Progenitor cell of endocrine pancreas (in vitro differentiated cells): Measurements from ENCODE around the gene CBL. TPM values are rescaled to one million over a fixed set of nuclear protein-coding genes. Genes with fewer than 3 reads are reported as not detected.

Experiments used
- DNase-seq: peaks from one replicate; pipeline ENCODE4 v3.0.0; 2021; ENCODE audit warnings: low spot score; ENCODE audit not compliant: unreplicated experiment
- H3K27ac Mint-ChIP-seq: 2 replicates; pipeline ENCODE4 v1.8.0; 2021; ENCODE audit warnings: mild to moderate bottlenecking, moderate library complexity, mixed read lengths
- H3K27me3 Mint-ChIP-seq: 2 replicates; pipeline ENCODE4 v1.8.0; 2021; ENCODE audit warnings: mixed read lengths
- H3K36me3 Mint-ChIP-seq: 2 replicates; pipeline ENCODE4 v1.8.0; 2022; ENCODE audit warnings: mixed read lengths; ENCODE audit not compliant: insufficient read depth
- H3K4me1 Mint-ChIP-seq: 2 replicates; pipeline ENCODE4 v1.8.0; 2021; ENCODE audit warnings: low read depth, mixed read lengths
- H3K4me3 Mint-ChIP-seq: 2 replicates; pipeline ENCODE4 v1.8.0; 2021; ENCODE audit warnings: low read depth, mild to moderate bottlenecking, moderate library complexity, mixed read lengths
- H3K9me3 Mint-ChIP-seq: 2 replicates; pipeline ENCODE4 v1.8.0; 2021; ENCODE audit warnings: low read depth, mixed read lengths
- CTCF ChIP-seq: fragments of 200-600 bp; sonication (generic); IDR thresholded peaks from one replicate; pipeline ENCODE4 v1.5.0; 2021; ENCODE audit warnings: antibody characterized with exemption, mild to moderate bottlenecking; ENCODE audit not compliant: unreplicated experiment
- total RNA-seq: library from RNA; stranded (reverse); gene quantifications from 2 replicates; pipeline ENCODE4 v1.2.1, GENCODE V29; 2021

The CBL gene
- total RNA-seq, 1 donor from 2014 or later: 26.4 TPM

DNA sequence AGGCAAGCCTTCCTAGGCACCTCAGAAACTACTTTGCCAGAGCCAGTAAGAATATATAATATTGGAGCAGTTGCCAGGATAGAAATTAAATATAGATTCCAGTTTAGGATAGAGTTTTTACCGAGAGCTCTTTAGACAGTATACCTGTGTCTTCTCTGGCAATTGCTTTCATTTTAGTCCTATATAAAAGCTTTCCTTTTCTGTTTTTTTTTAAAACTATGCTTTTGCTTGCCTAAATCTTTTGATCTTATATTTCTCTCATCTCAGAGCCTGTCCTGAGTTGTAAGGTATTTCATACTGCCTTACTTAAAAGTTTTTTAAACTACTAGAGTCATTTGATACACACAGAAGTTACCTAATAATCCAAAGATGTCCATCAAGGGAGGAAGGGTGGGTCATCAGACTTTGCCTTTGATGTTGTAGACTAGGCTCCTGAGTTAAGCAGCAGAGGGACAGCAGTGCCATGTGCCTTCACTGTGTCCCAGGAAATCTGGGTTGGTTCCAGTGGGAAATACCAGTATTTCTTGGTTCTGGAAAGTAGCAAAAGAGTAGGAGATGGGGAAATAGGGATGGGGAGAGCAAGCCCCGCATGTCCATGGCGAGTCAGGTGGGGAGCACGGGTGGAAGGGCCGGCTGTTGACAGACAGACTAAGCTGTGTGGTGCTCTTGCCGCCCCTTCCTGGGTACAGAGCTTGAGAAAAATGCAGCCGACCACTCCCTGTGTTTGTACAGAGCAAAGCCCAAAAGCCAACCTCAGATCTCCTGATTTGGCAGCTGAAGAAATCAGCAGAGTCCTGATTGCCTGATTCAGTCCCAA lies 99.6 kb downstream of the CBL start:
- H3K27ac Mint-ChIP-seq: peak overlapping the region; percentile 60
- no peaks in the 10 kb centered on the region for H3K27me3 Mint-ChIP-seq
- H3K4me1 Mint-ChIP-seq: no peaks in the 10 kb centered on the region
- H3K36me3 Mint-ChIP-seq: peaks cover 12% of the 10 kb centered on the region
- no peak for TF ChIP-seq CTCF
- H3K4me3 Mint-ChIP-seq: no peak overlapping the region
- no peaks in the 10 kb centered on the region for H3K9me3 Mint-ChIP-seq
- no peak for DNase-seq

- Mint-ChIP-seq H3K27ac (no peak overlapping the region), H3K4me1 (no peaks in the 10 kb centered on the region), H3K36me3 (peaks cover 7% of the 10 kb centered on the region), H3K9me3 (no peaks in the 10 kb centered on the region), H3K4me3 (no peak overlapping the region), H3K27me3 (no peaks in the 10 kb centered on the region)
- DNase-seq: no peak
- TF ChIP-seq CTCF: no peak
Measured at GRCh38 chr11:119306373-119306890, 100.3 kb downstream of the CBL start.

GRCh38 chr11:119307219-119307618 lies 101.1 kb downstream of the CBL start:
- peaks cover 5% of the 10 kb centered on the region for H3K36me3 Mint-ChIP-seq
- no peak for TF ChIP-seq CTCF
- no peak overlapping the region for H3K27ac Mint-ChIP-seq
- no peaks in the 10 kb centered on the region for H3K27me3 Mint-ChIP-seq
- H3K9me3 Mint-ChIP-seq: no peaks in the 10 kb centered on the region
- no peaks in the 10 kb centered on the region for H3K4me1 Mint-ChIP-seq
- H3K4me3 Mint-ChIP-seq: no peak overlapping the region
- DNase-seq: no peak

GRCh38 chr11:119307974-119308373 lies 101.8 kb downstream of the CBL start:
- H3K4me3 Mint-ChIP-seq: no peak overlapping the region
- no peaks in the 10 kb centered on the region for H3K27me3 Mint-ChIP-seq
- peaks cover 4% of the 10 kb centered on the region for H3K36me3 Mint-ChIP-seq
- H3K9me3 Mint-ChIP-seq: no peaks in the 10 kb centered on the region
- no peak for DNase-seq
- H3K27ac Mint-ChIP-seq: no peak overlapping the region
- no peak for TF ChIP-seq CTCF
- no peaks in the 10 kb centered on the region for H3K4me1 Mint-ChIP-seq

- DNase-seq: no peak
- Mint-ChIP-seq H3K4me1 (no peaks in the 10 kb centered on the region), H3K36me3 (peaks cover 4% of the 10 kb centered on the region), H3K27ac (no peak overlapping the region), H3K4me3 (no peak overlapping the region), H3K9me3 (no peaks in the 10 kb centered on the region), H3K27me3 (peaks cover 4% of the 10 kb centered on the region)
- TF ChIP-seq CTCF: no peak
Measured at GRCh38 chr11:119309411-119309810, 103.3 kb downstream of the CBL start.
